Measurements from ENCODE around the gene SPNS3.

GRCh38 chr17:4407216-4407615 lies 26.5 kb upstream of the SPNS3 start:
- TF ChIP-seq, protein P1, sequence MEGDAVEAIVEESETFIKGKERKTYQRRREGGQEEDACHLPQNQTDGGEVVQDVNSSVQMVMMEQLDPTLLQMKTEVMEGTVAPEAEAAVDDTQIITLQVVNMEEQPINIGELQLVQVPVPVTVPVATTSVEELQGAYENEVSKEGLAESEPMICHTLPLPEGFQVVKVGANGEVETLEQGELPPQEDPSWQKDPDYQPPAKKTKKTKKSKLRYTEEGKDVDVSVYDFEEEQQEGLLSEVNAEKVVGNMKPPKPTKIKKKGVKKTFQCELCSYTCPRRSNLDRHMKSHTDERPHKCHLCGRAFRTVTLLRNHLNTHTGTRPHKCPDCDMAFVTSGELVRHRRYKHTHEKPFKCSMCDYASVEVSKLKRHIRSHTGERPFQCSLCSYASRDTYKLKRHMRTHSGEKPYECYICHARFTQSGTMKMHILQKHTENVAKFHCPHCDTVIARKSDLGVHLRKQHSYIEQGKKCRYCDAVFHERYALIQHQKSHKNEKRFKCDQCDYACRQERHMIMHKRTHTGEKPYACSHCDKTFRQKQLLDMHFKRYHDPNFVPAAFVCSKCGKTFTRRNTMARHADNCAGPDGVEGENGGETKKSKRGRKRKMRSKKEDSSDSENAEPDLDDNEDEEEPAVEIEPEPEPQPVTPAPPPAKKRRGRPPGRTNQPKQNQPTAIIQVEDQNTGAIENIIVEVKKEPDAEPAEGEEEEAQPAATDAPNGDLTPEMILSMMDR (IDR thresholded peaks at IDR 0.05; ENCODE audit: low read depth, low read length, poor library complexity, severe bottlenecking): no peak
- TF ChIP-seq EZH2phosphoT487 (IDR thresholded peaks at IDR 0.05; ENCODE audit: borderline replicate concordance, low read length): no peak

Data from DOHH2 (cell line).